ENCODE data around the gene CELSR1.

DNA sequence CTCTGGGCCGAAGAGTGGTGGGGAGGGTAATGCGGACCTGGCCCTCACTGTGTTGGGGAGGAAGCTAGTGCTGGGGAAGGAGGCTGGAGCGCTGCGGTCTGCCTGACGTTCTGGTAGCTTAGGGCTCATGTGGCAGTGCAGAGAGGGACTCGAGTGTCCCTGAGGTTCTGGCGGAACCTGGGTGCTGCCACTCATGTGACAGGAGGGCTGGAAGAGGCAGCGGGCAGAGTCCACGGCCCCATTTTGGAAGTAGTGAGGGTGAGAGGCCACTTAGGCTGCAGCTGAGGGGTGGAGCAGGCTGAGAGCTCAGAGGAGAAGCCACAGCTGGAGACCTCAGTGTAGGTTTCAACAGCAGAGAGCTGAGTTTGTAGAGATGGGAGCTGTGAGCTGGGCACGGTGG lies 218.1 kb downstream of the CELSR1 start:
- TF ChIP-seq, protein P1, sequence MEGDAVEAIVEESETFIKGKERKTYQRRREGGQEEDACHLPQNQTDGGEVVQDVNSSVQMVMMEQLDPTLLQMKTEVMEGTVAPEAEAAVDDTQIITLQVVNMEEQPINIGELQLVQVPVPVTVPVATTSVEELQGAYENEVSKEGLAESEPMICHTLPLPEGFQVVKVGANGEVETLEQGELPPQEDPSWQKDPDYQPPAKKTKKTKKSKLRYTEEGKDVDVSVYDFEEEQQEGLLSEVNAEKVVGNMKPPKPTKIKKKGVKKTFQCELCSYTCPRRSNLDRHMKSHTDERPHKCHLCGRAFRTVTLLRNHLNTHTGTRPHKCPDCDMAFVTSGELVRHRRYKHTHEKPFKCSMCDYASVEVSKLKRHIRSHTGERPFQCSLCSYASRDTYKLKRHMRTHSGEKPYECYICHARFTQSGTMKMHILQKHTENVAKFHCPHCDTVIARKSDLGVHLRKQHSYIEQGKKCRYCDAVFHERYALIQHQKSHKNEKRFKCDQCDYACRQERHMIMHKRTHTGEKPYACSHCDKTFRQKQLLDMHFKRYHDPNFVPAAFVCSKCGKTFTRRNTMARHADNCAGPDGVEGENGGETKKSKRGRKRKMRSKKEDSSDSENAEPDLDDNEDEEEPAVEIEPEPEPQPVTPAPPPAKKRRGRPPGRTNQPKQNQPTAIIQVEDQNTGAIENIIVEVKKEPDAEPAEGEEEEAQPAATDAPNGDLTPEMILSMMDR (conservative IDR thresholded peaks at IDR 0.05; ENCODE audit: low read length) = no peak
- no peak for TF ChIP-seq EZH2phosphoT487 (IDR thresholded peaks at IDR 0.05; ENCODE audit: borderline replicate concordance, low read depth, low read length)

Measured in OCI-LY7 (cell line).